Liver (tissue), 3 donors: ENCODE results near the gene SIX3.

Experiments used
- ATF3 ChIP-seq: IDR thresholded peaks from 2 replicates; pipeline ENCODE4 v1.6.1; 2016; ENCODE audit warnings: antibody characterized with exemption
- CTCF ChIP-seq: fragments of 150-350 bp; IDR thresholded peaks from 2 replicates; pipeline ENCODE4 v1.5.1; 2017; ENCODE audit warnings: improper control_type of control experiment, low read depth, low read length; ENCODE audit not compliant: missing input control
- EGR1 ChIP-seq, 2 donors: IDR thresholded peaks; 2 replicates each; pipeline ENCODE4 v1.6.1; 2016 to 2018; ENCODE audit warnings: antibody characterized with exemption in 2 of 2, low read depth in 2 of 2
- JUND ChIP-seq, 2 donors: IDR thresholded peaks; 2 replicates each; pipeline ENCODE4 v1.6.1; 2016; ENCODE audit warnings: antibody characterized with exemption in 2 of 2
- MAX ChIP-seq: IDR thresholded peaks from 2 replicates; pipeline ENCODE4 v1.6.1; 2016; ENCODE audit warnings: antibody characterized with exemption
- REST ChIP-seq: IDR thresholded peaks from 2 replicates; pipeline ENCODE4 v1.6.1; 2016; ENCODE audit warnings: antibody characterized with exemption, mild to moderate bottlenecking
- TAF1 ChIP-seq: conservative IDR thresholded peaks from 2 replicates; pipeline ENCODE4 v1.6.1; 2016; ENCODE audit warnings: antibody characterized with exemption, mild to moderate bottlenecking
- ZBTB33 ChIP-seq: IDR thresholded peaks from 2 replicates; pipeline ENCODE4 v1.6.1; 2016; ENCODE audit warnings: antibody characterized with exemption
- donor health status: healthy.
- donor health status: healthy.

- TF ChIP-seq CTCF: no peak
- TF ChIP-seq TAF1: no peak
- TF ChIP-seq JUND (IDR thresholded peaks at IDR 0.05): no peak
- no peak for TF ChIP-seq ZBTB33
- no peak for TF ChIP-seq EGR1 (IDR thresholded peaks at IDR 0.05; ENCODE audit: low read depth in 2 of 2)
- no peak for TF ChIP-seq MAX
- no peak for TF ChIP-seq REST
- TF ChIP-seq ATF3: no peak
Measured at GRCh38 chr2:44922776-44923175, 18.7 kb upstream of the SIX3 start.
